GM19468 (cell line): ENCODE results near the gene CRYBB2.
"Not testable (repeated sequence)": the region's sequence is repeated elsewhere in the genome, so short reads cannot be mapped to it uniquely, and the experiment has no call there.

Experiments
- ATAC-seq: cut with Tn5 transposase; IDR thresholded peaks from one replicate; pipeline ENCODE4 v1.9.1; 2021; ENCODE audit warnings: mild to moderate bottlenecking, moderate library complexity, moderate number of reproducible peaks; ENCODE audit not compliant: unreplicated experiment; ENCODE audit errors: extremely low read depth

CRYBB2 gene

DNA sequence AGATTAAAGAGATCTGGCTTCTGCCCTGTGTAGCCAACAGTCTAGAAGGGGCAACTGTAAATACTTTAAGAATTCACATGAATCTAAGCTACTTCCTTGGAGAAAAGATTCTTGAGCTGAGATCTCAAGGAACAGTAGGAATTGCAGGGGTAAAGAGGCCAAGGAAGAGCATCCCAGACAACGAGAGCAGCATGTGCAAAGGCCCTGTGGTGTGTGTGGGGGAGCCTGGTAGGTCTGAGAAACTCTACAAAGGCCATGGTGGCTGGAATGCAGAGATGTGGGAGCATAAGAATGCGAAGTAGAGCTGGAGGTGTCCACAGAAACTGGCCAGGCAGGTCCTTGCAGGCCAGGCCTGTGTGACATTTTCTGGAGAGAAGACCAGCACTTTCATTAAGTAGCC, 11.3 kb downstream of the CRYBB2 start:
- not testable (repeated sequence) for ATAC-seq

GRCh38 chr22:25232301-25232700, 12.9 kb downstream of the CRYBB2 start:
- ATAC-seq, result no peak

GRCh38 chr22:25233706-25234105, 14.3 kb downstream of the CRYBB2 start:
- not testable (repeated sequence) for ATAC-seq

DNA sequence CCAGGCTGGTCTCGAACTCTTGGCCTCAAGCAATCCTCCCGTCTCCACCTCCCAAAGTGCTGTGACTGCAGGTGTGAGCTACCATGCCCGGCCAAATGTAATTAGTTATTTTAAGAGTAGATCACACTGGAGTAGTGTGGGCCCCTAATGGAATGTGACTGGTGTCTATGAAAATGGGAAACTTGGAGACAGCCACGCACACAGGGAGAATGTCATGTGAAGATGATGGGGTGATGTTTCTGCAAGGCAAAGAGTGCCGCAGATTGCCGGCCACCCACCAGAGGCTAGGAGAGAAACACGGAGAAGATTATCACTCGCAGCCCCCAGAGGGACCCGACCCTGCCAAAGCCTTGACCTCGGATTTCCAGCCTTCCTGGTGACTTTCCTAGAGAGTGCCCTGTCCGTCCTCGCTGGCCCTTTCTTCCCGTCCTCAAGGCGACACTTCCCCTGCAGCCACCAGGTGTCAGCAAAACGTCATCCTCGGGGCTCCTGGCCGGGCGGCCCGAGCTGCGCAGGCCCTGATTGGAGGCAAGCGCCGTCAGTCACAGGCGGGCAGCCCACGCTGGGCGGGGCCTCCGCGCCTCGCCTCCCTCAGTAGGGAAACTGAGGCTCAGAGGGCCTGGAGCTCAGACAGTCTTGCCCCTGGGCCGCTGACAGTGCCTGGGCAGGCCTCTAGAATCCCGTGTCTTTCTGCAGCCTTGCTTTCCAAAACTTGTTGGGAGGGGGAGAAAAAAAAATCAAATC, 16.3 kb downstream of the CRYBB2 start:
- ATAC-seq, result no peak

- no peak for ATAC-seq
Observed at GRCh38 chr22:25236417-25236816, 17.0 kb downstream of the CRYBB2 start.

DNA sequence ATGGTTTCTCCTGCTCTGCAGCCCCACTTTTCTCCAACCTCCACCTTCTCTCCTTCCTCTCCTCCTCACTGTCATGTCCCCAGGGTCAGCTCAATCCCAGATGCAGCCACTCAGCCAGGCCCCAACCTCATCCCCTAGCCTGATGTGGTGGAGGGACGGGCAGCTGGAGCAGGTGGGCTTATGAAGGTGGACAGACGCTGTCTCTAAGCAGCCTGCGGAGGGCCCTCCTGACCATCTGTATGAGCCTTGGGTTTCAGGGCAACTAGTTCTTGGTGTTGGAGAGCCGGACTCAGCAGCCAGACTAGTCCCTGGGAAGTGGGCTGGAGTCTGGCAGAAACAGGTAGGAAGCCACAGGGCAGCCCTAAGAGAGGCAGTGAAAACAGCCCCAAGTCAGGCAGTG, 18.1 kb downstream of the CRYBB2 start:
- ATAC-seq, result no peak

DNA sequence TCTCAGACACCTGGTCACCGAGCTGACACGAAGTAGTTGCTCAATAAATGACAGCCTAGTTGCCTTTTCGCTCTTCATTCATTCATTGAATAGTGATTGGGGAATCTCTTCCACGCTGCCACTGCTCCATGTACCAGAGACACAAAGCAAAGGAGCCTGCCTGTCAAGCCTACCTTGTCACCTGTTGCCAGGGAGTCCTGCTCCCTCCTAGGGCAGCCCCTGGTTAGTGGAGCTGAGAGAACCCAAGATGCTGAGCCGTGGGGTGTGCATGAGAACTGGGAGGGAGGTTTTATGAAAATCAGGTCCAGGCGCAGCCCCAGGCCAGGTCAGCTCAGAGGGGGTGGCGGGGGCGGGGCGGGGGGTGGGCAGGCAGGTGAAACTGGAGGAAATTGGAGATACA, 18.6 kb downstream of the CRYBB2 start:
- ATAC-seq, result not testable (repeated sequence)

DNA sequence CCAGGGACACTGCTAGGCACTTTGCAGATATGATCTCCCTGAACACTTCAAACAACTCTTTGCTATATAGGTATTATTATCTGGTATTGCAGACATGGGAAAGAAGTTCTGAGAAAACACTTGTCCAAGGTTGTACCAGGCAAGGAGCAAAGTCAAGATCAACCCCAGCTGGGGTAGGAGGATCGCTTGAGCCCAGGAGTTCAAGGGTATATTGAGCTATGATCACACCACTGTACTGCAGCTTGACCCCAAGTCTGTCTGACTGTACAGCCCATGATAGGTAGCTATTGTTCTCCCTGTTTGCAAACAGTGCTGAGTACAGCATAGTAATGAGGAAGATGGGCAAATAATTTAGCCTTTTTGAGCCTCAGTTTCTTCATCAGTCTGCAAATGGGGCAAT, 35.7 kb downstream of the CRYBB2 start:
- not testable (repeated sequence) for ATAC-seq

GRCh38 chr22:25267567-25267966, 48.1 kb downstream of the CRYBB2 start:
- ATAC-seq, result not testable (repeated sequence)

DNA sequence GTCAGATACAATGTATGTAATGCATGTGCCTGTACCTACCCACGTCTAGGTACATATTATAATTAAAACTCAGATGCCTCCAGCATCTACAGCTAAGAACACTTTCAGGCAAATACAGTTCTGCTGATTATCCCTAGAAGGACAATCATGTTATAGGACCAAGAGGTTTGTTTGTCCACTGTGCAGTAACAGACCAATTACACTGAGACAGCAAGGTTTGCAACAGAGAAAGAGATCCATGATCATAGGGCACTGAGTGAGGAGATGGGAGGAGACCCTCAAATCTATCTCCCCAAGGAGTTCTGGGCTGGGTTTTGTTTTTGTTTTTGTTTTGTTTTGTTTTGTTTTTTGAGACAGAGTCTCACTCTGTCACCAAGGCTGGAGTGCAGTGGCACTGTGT, 49.5 kb downstream of the CRYBB2 start:
- ATAC-seq, result not testable (repeated sequence)

DNA sequence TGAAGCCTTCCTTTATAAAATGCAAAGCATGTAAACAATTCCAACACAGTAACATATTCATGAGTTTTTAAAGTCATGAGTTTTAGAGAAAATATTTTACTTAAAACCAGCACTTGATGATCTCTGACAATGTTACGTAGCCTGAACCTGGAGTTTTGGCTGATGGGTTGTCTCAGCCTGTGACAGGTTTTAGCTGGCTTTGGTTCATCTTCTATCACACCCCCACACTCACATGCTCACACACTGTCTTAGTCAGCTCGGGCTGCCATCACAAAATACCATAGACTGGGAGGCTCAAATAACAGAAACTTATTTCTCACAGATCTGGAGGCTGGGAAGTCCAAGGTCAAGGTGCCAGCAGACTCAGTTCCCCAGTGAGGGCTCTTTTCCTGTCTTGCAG, 50.6 kb downstream of the CRYBB2 start:
- ATAC-seq, result not testable (repeated sequence)

DNA sequence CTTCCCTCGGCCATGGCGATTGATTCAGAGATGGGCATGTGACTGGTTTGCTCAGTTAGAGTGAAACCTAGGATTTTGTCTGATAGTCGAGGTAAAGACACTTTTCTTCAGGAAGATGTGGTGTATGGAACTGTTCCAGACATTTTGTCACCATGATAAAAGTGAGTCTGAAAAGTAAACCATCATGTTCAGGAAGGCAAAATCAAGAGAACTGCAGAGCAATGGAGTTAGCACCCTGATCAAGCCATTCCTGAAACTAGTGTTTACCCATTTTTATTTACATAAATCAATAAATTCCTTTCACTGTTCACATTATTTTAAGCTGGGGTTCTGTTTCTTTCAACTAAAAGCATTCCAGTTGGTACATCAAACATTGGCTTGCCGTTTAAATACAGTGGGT, 53.8 kb downstream of the CRYBB2 start:
- ATAC-seq, result not testable (repeated sequence)

GRCh38 chr22:25273928-25274327, 54.5 kb downstream of the CRYBB2 start:
- ATAC-seq, result not testable (repeated sequence)

DNA sequence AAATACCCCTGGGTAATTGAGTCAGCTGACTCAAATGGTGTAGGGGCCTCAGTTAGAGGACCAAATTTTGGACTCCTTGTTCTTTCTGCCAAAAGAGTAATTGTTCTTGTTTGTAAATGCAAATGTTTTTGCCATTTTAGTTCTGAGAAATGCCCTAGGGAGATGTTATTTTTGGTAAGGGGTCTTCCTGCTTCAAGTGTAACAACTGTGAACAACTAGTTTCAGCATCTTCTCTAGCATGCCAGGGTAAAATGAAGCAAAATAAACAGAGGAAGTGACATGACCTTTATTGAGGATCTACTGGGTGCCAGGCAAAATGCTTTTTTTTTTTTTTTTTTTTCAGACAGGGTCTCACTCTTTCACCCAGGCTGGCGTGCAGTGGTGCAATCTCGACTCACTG, 60.7 kb downstream of the CRYBB2 start:
- ATAC-seq, result not testable (repeated sequence)
